PFSK-1 (cell line): ENCODE measurements around the gene EFCAB6.

Experiments
- FOXP2 ChIP-seq: optimal IDR thresholded peaks from 2 replicates; pipeline ENCODE3; 2011; ENCODE audit warnings: borderline replicate concordance, control low read depth, inconsistent platforms; ENCODE audit not compliant: insufficient read depth; ENCODE audit errors: extremely low read length, extremely low read depth
- POLR2AphosphoS5 ChIP-seq: IDR thresholded peaks from 2 replicates; pipeline ENCODE4 v1.6.1; 2012; ENCODE audit warnings: low read depth, mild to moderate bottlenecking, control low read depth, low read length, moderate library complexity
- SIN3A ChIP-seq: IDR thresholded peaks from 2 replicates; pipeline ENCODE4 v1.6.1; 2012; ENCODE audit warnings: mild to moderate bottlenecking, low read length, moderate library complexity, borderline replicate concordance; ENCODE audit not compliant: insufficient read depth
- TAF1 ChIP-seq: IDR thresholded peaks from 2 replicates; pipeline ENCODE4 v1.6.1; 2012; ENCODE audit warnings: low read length, control low read depth, borderline replicate concordance; ENCODE audit not compliant: insufficient read depth
- TF ChIP-seq, protein P1 (sequence below), 2 experiments: IDR thresholded peaks; 2 replicates each; pipeline versions ENCODE4 v1.6.1 to v1.8.0; 2011 to 2012; ENCODE audit warnings: low read depth in 2 of 2, low read length in 2 of 2, control low read depth in 1 of 2, inconsistent platforms in 1 of 2, mild to moderate bottlenecking in 1 of 2, moderate library complexity in 1 of 2; ENCODE audit not compliant: insufficient read depth in 1 of 2

Gene EFCAB6

DNA sequence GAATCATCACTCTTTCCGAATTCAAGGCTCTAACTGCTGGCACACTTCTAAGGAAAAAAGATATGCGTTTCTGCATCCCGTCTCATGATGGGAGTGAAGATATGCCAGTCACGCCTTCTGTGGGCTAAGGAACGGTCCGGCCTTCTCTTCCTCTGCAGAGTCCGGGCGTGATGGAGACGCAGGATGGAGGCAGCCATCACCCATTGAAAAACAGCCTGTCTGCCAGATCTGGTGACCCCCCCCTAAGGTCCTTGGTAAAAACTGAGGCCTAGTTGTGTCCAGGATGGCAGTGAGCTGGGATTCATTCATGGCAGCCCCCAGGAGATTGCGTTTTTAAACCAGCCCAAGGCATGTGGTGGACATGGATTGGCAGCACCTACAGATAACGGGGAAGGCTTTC lies 6.9 kb upstream of the EFCAB6 start:
- TF ChIP-seq POLR2AphosphoS5 (no peak), TAF1 (no peak), FOXP2 (no peak), SIN3A (no peak)
- TF ChIP-seq, protein P1, sequence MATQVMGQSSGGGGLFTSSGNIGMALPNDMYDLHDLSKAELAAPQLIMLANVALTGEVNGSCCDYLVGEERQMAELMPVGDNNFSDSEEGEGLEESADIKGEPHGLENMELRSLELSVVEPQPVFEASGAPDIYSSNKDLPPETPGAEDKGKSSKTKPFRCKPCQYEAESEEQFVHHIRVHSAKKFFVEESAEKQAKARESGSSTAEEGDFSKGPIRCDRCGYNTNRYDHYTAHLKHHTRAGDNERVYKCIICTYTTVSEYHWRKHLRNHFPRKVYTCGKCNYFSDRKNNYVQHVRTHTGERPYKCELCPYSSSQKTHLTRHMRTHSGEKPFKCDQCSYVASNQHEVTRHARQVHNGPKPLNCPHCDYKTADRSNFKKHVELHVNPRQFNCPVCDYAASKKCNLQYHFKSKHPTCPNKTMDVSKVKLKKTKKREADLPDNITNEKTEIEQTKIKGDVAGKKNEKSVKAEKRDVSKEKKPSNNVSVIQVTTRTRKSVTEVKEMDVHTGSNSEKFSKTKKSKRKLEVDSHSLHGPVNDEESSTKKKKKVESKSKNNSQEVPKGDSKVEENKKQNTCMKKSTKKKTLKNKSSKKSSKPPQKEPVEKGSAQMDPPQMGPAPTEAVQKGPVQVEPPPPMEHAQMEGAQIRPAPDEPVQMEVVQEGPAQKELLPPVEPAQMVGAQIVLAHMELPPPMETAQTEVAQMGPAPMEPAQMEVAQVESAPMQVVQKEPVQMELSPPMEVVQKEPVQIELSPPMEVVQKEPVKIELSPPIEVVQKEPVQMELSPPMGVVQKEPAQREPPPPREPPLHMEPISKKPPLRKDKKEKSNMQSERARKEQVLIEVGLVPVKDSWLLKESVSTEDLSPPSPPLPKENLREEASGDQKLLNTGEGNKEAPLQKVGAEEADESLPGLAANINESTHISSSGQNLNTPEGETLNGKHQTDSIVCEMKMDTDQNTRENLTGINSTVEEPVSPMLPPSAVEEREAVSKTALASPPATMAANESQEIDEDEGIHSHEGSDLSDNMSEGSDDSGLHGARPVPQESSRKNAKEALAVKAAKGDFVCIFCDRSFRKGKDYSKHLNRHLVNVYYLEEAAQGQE (IDR thresholded peaks at IDR 0.05; ENCODE audit: insufficient read depth in 1 of 2, low read depth in 2 of 2, low read length in 2 of 2): no peak

DNA sequence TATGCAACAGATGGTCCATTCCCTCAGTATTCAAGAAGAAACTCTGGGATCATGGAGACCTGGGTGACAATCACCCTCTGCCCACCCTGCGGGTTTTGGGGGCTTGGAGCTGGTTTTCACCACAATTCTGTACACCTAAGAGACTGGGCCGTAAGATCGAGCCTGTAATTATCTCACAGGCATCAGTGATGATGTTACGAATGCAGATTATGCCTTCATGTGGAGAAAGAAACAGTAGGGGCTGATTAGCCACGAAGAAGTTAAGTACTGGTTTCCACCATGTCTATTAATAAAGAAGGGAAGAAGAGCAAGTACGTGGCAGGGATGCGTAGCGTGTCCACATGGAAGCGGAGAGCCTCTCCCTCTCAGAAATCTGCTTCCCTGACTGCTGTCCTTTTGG lies 5.3 kb upstream of the EFCAB6 start:
- TF ChIP-seq TAF1 (no peak), POLR2AphosphoS5 (no peak)

DNA sequence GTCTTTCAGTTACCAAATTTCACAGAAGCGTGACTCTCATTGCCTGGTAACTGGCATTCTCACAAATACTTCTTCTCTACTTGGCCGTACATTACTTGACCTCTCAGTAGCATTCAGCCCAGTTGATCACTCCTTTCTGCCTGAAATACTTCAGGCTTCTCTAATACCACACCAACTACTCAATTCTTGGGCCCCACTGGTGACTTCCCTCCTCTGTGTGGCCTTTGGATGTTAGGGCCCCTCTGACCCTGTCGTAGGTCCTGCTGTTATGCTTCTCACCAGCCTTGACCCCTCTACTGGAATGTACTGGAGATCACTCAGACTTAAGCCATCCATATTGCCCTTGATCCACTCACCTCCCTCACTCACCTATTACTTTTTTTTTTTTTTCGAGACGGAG lies 2.2 kb upstream of the EFCAB6 start:
- TF ChIP-seq FOXP2: no peak
- no peak for TF ChIP-seq SIN3A
- TF ChIP-seq POLR2AphosphoS5: no peak
- TF ChIP-seq TAF1: no peak
- TF ChIP-seq, protein P1 (IDR thresholded peaks at IDR 0.05; ENCODE audit: insufficient read depth in 1 of 2, low read depth in 2 of 2, low read length in 2 of 2): no peak

DNA sequence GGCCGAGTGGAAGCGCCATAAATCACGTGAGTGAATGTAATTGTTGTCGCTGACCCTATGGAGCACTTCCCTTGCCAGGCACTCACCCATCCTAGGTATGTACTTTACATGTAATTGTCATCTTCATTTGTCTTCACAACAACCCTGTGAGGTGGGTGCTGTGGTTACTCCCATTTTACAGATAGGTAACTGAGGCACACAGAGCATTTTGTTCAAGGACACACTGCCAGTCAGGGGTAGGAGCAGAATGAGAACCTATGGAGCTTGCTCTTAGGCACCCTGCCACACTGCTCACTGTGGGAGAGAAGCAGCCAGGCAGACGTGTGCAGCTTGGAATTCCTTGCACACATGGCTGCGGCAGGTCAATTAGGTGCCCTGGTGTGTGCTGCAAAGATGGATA lies 785 bp upstream of the EFCAB6 start:
- TF ChIP-seq SIN3A (no peak), TAF1 (no peak), FOXP2 (no peak), POLR2AphosphoS5 (no peak)
- TF ChIP-seq, protein P1 (IDR thresholded peaks at IDR 0.05; ENCODE audit: insufficient read depth in 1 of 2, low read depth in 2 of 2, low read length in 2 of 2): no peak

DNA sequence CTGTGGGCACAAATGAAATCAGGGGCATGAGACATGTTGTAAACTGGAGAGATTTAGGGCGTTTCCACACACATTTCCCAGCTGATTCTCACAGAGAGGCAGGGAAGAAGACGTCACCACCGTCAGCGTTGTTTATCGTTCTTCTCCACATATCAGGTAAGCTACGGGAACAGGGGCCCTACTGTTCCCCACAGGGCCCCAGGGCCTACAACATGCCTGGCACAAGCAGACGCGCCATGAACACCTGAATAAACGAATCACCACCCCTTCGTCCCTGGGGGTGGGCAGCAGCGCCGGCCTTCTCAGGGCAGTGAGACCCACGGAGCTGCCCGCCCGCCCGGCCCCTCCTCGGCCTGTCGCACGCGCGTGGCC lies 342 bp downstream of the EFCAB6 start:
- no peak for TF ChIP-seq SIN3A
- TF ChIP-seq, protein P1 (IDR thresholded peaks at IDR 0.05; ENCODE audit: insufficient read depth in 1 of 2, low read depth in 2 of 2, low read length in 2 of 2): no peak
- no peak for TF ChIP-seq TAF1
- no peak for TF ChIP-seq POLR2AphosphoS5
- no peak for TF ChIP-seq FOXP2
